Suprapubic skin (tissue), 4 donors: ENCODE results near the gene SRM. TPM values are rescaled to one million over a fixed set of nuclear protein-coding genes. Genes with fewer than 3 reads are reported as not detected.
"Not testable (repeated sequence)": the region's sequence is repeated elsewhere in the genome, so short reads cannot be mapped to it uniquely, and the experiment has no call there.

Experiments
- DNase-seq, 2 donors: peaks; one replicate each; pipeline ENCODE4 v3.0.0-alpha.2; 2019; ENCODE audit warnings: low spot score in 2 of 2
- H3K27ac ChIP-seq: fragments of 200-600 bp; sonication (generic); one replicate; pipeline ENCODE4 v1.5.1; 2019
- H3K27me3 ChIP-seq: fragments of 200-600 bp; sonication (generic); one replicate; pipeline ENCODE4 v1.5.1; 2019
- H3K36me3 ChIP-seq: fragments of 200-600 bp; sonication (generic); one replicate; pipeline ENCODE4 v1.5.1; 2019
- H3K4me1 ChIP-seq: fragments of 200-600 bp; sonication (generic); one replicate; pipeline ENCODE4 v1.5.1; 2019
- H3K4me3 ChIP-seq: fragments of 200-600 bp; sonication (generic); one replicate; pipeline ENCODE4 v1.5.1; 2019; ENCODE audit warnings: mild to moderate bottlenecking
- H3K9me3 ChIP-seq: fragments of 200-600 bp; sonication (generic); one replicate; pipeline ENCODE4 v1.5.1; 2019
- EP300 ChIP-seq: sonication (generic); formaldehyde crosslinking; IDR thresholded peaks from one replicate; pipeline ENCODE4 v1.6.1; 2017; ENCODE audit warnings: antibody characterized with exemption
- POLR2A ChIP-seq, 2 donors: fragments of 450-650 bp; IDR thresholded peaks; one replicate each; pipeline ENCODE4 v1.6.1; 2017; ENCODE audit warnings: antibody characterized with exemption in 2 of 2, mild to moderate bottlenecking in 2 of 2, moderate library complexity in 2 of 2
- POLR2AphosphoS5 ChIP-seq, 3 donors: sonication (generic); formaldehyde crosslinking; IDR thresholded peaks; one replicate each; pipeline ENCODE4 v1.6.1; 2017; ENCODE audit warnings: antibody characterized with exemption in 3 of 3
- WGBS: methylation state at CpG from one replicate; pipeline ENCODE4 v1.1.5; 2018; 5-methylcytosine and 5-hydroxymethylcytosine counted together
- total RNA-seq, 4 donors: library from RNA; depleted of rRNA; stranded (reverse); fragments of >200 nt; gene quantifications; one replicate each; pipeline ENCODE4 v1.1.0, GENCODE V29; 2016
- TF ChIP-seq, protein P1 (sequence below), 2 donors: fragments of 200-600 bp in 1 of 2; fragments of 450-650 bp in 1 of 2; sonication (generic) in 1 of 2; IDR thresholded peaks; one replicate each; pipeline ENCODE4 v1.5.1; 2016 to 2019; ENCODE audit warnings: antibody characterized with exemption in 2 of 2, mild to moderate bottlenecking in 1 of 2, moderate library complexity in 1 of 2

The SRM gene
- total RNA-seq, 4 donors from 2014 or later: 23.3 to 51.2 (median 46.6) TPM

DNA sequence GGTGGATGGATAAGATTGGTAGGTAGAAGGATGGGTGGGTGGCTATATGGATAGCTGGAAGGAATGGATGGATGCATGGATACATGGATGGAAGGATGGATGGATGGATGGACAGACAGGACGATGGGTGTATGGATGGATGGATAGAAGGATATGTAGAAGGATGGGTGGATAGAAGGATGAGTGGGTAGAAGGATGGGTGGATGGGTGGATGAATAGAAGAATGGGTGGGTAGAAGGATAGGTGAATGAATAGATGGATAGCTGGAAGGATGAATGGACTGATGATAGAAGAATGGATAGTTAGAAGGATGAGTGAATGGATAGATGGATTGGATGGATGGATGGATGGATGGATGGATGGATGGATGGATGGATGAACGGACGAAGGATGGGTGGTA lies 17.8 kb downstream of the SRM start:
- Histone ChIP-seq H3K9me3 (no peaks in the 10 kb centered on the region), H3K4me1 (no peaks in the 10 kb centered on the region), H3K27me3 (peaks cover 7% of the 10 kb centered on the region), H3K4me3 (no peak overlapping the region), H3K36me3 (no peaks in the 10 kb centered on the region), H3K27ac (no peak overlapping the region)
- TF ChIP-seq, protein P1, sequence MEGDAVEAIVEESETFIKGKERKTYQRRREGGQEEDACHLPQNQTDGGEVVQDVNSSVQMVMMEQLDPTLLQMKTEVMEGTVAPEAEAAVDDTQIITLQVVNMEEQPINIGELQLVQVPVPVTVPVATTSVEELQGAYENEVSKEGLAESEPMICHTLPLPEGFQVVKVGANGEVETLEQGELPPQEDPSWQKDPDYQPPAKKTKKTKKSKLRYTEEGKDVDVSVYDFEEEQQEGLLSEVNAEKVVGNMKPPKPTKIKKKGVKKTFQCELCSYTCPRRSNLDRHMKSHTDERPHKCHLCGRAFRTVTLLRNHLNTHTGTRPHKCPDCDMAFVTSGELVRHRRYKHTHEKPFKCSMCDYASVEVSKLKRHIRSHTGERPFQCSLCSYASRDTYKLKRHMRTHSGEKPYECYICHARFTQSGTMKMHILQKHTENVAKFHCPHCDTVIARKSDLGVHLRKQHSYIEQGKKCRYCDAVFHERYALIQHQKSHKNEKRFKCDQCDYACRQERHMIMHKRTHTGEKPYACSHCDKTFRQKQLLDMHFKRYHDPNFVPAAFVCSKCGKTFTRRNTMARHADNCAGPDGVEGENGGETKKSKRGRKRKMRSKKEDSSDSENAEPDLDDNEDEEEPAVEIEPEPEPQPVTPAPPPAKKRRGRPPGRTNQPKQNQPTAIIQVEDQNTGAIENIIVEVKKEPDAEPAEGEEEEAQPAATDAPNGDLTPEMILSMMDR (IDR thresholded peaks at IDR 0.05): no peak
- TF ChIP-seq EP300: no peak
- no peak for TF ChIP-seq POLR2A (IDR thresholded peaks at IDR 0.05)
- TF ChIP-seq POLR2AphosphoS5 (IDR thresholded peaks at IDR 0.05): no peak
- no peak for DNase-seq
- 84% methylated on average over 3 of the region's 3 CpGs for WGBS

DNA sequence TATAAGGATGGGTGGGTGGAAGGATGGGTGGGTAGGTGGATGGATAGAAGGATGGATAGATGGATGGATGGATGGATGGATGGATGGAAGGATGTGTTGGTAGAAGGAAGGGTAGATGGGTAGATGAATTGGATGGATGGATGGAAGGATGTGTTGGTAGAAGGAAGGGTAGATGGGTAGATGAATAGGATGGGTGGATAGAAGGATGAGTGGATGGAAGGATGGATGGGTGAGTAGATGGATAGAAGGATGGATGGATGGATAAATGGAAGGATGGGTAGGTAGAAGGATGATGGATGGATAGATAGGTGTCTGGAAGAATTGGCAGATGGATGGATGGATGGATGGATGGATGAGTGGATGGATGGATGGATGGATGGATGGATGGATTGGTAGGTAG lies 18.8 kb downstream of the SRM start:
- Histone ChIP-seq H3K27ac (no peak overlapping the region), H3K27me3 (peaks cover 7% of the 10 kb centered on the region), H3K9me3 (no peaks in the 10 kb centered on the region), H3K4me1 (no peaks in the 10 kb centered on the region), H3K36me3 (no peaks in the 10 kb centered on the region), H3K4me3 (no peak overlapping the region)
- no peak for DNase-seq
- TF ChIP-seq POLR2AphosphoS5 (IDR thresholded peaks at IDR 0.05): no peak
- TF ChIP-seq POLR2A (IDR thresholded peaks at IDR 0.05): no peak
- TF ChIP-seq, protein P1 (IDR thresholded peaks at IDR 0.05): no peak
- TF ChIP-seq EP300: no peak

DNA sequence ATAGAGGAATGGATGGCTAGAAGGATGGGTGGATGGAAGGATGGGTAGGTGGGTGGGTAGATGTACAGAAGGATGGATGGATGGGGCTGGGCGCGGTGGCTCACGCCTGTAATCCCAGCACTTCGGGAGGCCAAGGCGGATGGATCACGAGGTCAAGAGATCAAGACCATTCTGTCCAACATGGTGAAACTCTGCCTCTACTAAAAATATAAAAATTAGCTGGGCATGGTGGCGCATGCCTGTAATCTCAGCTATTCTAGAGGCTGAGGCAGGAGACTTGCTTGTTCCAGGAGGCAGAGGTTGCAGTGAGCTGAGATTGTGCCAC lies 19.8 kb downstream of the SRM start:
- H3K36me3 ChIP-seq, H3K4me1 ChIP-seq, H3K4me3 ChIP-seq, H3K9me3 ChIP-seq, H3K27ac ChIP-seq, H3K27me3 ChIP-seq, DNase-seq: not testable (repeated sequence)
- 92% methylated on average over 7 of the region's 7 CpGs for WGBS

DNA sequence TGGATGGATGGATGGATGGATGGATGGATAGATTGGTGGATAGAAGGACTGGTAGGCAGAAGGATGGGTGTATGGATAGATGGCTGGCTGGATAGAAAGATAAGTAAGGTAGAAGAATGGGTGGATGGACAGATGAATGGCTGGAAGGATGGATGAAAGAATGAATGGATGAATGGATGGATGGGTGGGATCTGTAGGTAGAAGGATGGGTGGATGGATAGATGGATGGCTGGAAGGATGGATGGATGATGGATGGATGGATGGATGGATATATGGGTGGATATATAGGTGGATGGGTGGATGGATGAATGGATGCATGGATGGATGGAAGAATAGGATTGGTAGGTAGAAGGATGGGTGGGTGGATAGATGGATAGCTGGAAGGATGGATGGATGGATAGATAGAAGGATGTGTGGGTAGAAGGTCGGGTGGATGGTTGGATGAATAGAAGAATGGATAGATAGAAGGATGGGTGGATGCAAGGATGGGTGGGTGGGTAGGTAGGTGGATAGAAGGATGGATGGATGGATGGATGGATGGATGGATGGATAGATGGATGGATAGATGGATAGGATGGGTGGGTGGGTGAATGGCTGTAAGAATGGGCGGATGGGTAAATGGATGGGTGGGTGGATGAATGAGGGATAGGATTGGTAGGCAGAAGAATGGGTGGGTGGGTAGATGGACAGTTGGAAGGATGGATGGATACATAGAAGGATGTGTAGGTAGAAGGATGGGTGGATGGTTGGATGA lies 20.3 kb downstream of the SRM start:
- H3K9me3 ChIP-seq: no peaks in the 10 kb centered on the region
- H3K27ac ChIP-seq: no peak overlapping the region
- 73% methylated on average over 2 of the region's 2 CpGs for WGBS
- H3K4me1 ChIP-seq: no peaks in the 10 kb centered on the region
- no peak for DNase-seq
- H3K4me3 ChIP-seq: no peak overlapping the region
- TF ChIP-seq EP300: no peak
- TF ChIP-seq, protein P1 (IDR thresholded peaks at IDR 0.05): no peak
- TF ChIP-seq POLR2AphosphoS5 (IDR thresholded peaks at IDR 0.05): no peak
- no peak for TF ChIP-seq POLR2A (IDR thresholded peaks at IDR 0.05)
- no peaks in the 10 kb centered on the region for H3K36me3 ChIP-seq
- peaks cover 7% of the 10 kb centered on the region for H3K27me3 ChIP-seq

DNA sequence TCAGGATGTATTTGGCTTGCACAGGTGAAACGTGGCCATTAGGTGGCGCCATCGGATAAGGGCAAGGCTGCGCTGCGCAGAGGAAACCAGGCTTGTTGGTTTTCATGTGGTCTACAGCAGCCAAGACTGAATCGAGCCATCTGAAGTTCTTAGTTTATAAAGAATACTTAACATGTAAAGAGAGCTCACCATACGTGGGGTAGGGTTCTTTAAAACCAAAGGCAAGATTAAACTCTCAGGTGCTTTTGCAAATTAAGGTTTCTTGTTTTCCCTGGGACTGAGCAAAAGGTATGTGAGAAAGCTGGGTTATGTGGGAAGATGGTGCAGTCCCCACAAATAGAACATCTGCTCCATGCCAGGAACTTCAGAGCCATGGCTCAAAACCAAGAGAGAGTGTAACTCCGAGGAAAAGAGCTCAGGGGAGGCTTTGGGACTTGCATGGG lies 22.1 kb downstream of the SRM start:
- no peaks in the 10 kb centered on the region for H3K9me3 ChIP-seq
- peak; percentile 88 to 94 for DNase-seq
- no peak overlapping the region for H3K27ac ChIP-seq
- peaks cover 7% of the 10 kb centered on the region for H3K27me3 ChIP-seq
- no peaks in the 10 kb centered on the region for H3K4me1 ChIP-seq
- no peak overlapping the region for H3K4me3 ChIP-seq
- TF ChIP-seq POLR2A (IDR thresholded peaks at IDR 0.05) (no peak), POLR2AphosphoS5 (IDR thresholded peaks at IDR 0.05) (no peak)
- TF ChIP-seq, protein P1 (IDR thresholded peaks at IDR 0.05): peak; percentile 91 to 92
- no peaks in the 10 kb centered on the region for H3K36me3 ChIP-seq
- under 1% methylated on average over 8 of the region's 8 CpGs for WGBS

DNA sequence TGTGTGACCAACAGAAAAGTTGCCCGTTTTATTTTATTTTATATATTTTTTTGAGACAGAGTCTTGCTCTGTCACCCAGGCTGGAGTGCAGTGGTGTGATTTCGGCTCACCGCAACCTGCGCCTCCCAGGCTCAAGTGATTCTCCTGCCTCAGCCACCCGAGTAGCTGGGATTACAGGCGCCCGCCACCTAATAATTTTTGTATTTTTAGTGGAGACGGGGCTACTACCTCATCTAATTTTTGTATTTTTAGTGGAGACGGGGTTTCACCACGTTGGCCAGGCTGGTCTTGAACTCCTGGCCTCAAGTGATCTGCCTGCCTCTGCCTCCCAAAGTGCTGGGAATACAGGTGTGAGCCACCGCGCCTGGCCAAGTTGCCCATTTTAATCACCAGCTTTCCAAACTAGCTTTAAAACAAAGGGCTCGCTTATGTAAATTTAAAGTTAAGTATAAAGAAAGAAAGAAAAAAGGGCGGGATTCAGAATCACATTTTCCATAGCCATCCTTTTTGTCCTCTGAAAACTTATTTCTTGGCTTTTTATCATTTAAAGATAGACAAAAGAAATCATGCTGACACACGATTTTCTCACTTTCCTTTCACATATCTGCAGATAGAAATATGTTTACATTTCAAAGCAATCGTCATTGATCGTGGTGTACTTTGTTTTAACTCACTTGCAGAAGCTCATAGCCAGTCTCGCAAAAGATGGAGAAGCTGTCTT lies 22.6 kb downstream of the SRM start:
- H3K4me3 ChIP-seq, H3K36me3 ChIP-seq, H3K27ac ChIP-seq, H3K27me3 ChIP-seq, DNase-seq, H3K4me1 ChIP-seq, H3K9me3 ChIP-seq: not testable (repeated sequence)
- WGBS: 58% methylated on average over 18 of the region's 18 CpGs
